ENCODE data around the gene ELMO1.

The ELMO1 gene

DNA sequence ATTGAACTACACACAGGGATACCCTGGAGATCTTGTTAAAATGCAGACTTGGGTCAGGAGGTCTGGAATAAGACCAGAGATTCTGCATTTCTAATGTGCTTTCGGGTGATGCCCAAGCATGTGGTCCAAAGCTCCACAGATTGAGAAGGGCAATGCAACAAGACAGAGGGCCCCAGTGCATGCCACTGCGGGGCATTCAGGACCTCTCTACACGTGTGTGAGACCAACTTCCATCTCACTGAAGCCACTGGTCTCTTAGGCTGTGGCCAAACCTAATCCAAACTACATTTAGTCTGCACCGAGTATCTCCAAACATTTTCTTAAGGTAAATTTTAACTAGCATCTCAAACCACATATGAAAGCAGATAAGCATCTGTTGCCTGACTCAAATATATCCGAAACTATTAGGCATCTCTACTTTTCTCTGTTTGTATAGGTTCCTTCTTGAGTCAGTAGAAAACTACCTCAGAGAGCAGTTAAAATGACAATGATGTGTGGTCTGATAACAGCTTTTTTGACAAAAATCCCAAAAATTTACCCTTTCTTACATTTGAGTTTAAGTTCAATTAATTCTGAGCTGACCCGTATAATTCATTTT is 107.5 kb downstream of the ELMO1 start:
- no peak for DNase-seq

DNA sequence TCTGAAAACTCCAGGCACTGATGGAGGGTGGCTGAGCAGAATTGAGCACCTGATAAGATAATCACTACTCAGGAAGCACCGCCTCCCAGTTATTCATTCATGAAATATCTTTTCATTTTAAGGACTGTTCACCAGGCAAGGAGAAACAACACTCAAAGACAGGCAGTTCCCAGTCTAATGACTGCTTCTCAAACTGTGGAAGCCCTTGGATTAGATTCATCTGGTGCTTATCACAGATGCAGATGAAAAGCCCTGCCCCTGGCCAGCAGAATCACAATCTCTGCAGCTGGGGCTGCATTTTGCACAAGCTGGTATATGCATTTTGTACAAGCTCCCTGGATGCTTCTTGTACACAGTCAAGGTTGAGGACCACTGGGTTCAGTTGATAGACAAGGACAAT is 109.7 kb downstream of the ELMO1 start:
- DNase-seq: no peak

DNA sequence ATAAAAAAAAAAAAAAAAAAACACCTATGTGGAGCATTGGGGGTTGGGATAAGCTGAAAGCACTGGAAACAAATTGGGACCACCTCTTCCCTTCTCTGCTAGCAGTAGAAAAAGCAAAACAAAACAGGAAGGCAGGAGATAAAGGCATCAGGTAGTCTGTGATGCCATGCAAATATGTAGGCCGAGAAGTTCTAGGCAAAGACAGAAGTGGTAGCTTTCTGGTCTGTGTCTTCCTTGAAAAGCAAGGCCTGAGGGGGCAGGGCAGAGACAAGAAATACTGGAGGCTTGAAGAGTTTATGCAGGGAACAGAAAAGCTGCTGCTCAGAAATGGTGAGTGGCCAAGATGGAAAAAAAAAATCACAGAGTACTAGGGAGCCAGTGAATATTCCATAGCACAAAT is 111.1 kb downstream of the ELMO1 start:
- no peak for DNase-seq

DNA sequence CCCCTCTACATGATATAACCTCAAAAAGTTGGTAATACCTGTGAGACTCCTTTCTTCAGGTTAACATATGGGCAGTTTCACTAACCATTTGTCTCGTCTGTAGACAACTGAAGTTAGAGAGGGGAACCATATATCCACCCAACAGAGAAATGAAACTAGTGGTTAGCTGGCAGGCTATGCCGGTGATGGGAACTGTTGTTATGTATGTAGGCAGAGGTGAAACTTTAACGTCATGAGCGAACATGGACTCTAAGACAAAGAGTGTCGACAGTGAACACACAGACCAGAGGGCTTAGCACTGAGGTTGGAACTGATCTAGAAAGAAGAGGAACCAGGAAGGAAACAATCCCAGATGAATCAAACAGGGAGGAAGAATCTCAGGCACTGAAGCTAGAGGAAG is 112.4 kb downstream of the ELMO1 start:
- no peak for DNase-seq

DNA sequence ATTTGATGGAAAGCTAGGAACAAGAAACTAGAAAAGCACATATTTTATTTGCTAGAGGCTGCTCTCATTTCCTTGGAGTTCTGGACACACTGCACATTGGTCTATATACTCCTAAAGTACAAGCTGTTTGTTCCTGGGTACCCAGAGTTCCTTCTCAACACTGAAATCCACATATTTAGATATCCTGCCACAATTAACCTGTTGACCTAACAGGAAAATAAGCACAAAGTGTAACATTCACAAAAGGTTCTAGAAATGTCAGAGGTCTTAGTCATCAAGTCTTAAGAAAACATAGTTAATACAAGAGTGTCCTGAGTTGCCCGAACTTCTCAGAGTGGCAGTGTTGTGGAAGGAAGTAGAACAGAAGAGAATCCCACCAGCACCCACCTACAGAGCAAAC is 115.6 kb downstream of the ELMO1 start:
- DNase-seq: no peak

DNA sequence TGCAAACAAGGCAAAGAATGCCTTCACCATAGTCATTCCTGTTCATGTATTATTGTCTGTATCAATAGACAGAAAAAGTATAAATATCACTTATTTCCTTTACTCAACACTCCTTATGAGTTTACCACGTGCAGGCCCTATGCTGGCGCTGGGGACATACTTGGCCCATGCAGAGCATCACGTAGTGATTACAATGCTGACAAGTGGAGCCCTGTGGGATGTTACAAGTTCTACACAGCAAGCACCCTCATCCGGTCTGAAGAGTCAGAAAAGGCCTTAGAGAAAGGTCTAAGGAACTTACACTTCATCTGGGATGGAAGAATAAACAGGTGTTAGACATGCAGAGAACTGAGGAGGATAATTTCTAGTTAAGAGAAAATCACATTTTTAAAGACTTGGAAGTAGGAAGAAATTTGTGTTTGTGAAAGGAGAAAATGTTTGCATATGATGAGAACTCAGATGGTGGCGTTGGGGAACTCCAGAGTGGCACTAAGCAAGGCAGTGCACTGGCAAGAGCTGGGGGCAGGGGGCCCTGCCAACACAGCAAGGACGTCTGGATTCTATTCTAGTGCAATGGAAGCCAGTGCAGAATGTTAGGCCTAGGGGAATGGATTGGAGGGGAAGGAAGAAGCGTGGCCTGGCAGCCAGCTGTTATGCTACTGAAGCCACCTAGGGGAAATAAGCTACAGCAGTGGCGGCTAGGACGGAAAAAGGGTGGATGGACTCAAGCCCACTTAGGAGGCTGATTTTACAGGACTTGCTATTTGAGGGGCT is 116.2 kb downstream of the ELMO1 start:
- DNase-seq: no peak

DNA sequence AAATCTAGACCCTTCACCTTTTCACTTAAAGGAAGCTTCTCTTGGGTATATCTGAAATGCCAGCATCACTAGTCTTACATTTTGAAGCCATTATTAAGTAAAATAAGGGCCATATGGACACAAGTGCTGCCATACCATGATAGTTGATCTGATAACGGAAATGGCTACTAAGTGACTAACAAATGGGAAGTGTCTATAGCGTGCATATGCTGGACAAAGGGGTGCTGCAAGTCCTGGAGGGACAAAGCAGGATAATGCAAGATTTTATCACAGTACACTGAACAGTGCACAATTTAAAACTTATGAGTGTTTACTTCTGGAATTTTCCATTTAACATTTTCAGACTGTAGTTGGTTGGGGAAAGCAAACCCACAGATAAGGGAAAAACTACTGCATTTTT is 117.9 kb downstream of the ELMO1 start:
- DNase-seq: no peak

DNA sequence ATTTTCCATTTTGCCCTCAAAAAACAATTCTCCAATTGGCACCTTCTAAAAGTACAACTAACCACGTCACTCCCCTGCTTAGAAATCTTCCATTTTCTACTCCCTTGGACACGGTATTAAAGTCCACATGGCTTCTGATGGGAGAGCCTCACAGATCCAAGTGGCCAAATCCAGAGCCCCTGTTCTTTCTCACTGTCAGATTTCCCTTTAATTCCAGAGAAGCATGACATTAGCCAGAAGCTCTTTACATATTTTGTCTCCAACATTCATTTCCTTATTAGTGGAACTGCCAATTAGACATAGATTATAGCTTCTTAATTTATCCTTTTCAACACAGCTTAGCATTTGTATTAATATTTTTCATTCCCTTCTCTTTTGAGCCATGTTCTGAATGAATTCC is 118.7 kb downstream of the ELMO1 start:
- no peak for DNase-seq

DNA sequence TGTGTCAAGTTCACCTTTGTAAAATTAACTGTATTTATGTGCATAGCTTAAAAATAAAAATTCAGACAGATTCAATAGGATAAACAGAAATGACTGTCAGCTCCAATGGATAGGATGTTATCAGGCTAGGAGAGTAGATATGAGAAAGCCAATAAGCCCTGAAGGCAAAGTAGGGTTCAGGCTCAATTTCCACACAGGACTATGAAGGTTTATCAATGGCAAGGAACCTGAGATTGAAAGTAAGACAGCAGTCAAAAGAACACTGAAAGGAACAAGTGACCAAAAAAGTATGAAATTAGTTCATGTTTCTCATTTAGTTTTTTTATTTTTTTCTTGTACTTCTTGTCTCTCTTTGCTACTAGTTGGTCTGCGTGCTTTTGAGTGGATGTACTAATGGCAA is 121.4 kb downstream of the ELMO1 start:
- no peak for DNase-seq

DNA sequence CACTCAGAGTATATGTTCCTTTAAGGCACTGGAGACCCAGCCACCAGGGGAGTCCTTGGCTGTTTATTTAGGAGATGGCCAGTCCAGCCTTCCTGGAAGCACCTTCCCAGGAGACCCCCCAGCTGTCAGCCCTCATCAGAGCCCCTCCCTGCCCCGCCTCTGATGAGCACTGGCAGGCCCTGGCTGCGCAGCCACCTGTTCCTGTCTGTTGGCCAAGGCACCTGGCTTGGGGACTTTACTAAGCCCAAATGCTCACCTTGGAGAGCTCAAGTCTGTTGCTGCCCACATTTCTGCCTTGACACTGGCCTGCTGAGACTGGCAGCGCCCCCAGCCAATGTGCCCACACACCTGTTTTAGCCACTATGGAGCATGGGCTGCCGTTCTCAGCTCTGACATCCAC is 124.7 kb downstream of the ELMO1 start:
- no peak for DNase-seq

DNA sequence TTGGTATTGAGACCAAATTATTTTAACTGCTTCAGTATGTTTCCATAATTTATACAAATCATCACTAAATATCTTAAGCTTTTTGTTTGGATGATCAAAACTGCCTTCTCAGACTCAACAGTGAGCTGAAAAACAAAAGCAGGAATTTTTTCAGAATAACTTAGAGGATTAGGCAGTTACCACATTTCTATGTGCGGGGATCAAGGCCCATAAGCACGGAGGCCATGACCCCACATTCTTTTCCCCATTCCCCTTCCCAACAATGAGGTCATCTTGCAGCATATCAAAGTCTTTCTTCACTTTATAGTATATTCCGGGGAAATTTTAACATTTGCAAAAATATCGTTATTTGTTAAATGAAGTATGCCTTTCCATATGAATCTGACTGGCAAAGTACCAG is 125.8 kb downstream of the ELMO1 start:
- DNase-seq: no peak

DNA sequence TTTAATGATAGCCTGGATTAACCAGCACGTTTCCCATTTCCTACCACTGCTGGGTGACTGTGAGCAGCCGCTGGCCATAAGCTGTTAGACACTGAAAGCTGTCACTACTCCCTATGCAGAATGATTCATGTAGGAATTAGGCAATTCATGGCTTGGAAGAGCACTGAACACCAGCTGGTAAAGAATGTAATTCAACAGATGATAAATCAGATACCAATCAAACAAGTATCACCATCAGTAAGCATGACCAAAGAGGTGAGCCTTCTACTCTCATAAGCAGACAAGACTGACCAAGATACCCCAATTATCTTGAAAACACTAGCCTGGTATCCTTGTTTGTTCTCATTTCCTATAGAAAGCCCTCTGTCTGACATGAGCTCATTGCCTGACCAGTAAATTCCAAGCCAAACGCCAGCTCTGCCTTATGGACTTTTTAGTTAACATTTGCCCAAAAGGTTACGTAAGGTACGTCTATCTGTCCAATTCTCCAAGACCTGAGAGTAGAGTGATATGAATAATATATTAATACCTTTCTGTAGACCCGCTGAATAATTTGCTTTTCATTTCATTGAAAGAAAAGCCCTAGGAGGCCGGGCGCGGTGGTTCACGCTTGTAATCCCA is 127.7 kb downstream of the ELMO1 start:
- DNase-seq: peak in 1 of 2 experiments; percentile 34

DNA sequence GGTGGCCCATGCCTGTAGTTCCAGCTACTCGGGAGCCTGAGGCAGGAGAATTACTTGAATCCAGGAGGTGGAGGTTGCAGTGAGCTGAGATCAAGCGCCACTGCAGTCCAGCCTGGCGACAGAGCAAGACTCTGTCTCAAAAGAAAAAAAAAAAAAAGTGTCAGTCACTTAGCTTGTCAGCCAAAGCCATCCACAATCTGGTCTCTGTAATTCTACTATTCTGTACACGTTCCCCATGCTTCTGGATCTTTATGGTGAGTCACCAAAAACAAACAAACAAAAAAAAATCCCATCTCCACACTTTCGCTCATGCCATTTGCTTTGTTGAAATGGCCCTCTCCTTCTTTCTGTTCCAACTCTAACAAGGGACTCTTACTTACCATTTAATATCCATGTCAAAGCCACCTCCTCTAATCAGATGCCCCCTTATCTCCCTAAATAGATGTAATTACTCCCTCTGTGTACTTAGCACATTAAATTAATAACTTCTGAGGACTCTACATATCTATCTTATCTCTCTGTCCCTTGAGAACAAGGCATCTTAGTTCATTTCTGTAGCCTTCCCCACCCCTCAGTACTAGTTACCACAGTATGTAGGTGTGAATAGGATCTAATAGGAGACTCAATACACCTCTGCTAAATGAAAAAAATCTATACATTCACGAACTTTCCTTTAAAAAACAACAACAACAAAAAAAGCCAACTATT is 128.4 kb downstream of the ELMO1 start:
- DNase-seq: peak in 1 of 2 experiments; percentile 40

DNA sequence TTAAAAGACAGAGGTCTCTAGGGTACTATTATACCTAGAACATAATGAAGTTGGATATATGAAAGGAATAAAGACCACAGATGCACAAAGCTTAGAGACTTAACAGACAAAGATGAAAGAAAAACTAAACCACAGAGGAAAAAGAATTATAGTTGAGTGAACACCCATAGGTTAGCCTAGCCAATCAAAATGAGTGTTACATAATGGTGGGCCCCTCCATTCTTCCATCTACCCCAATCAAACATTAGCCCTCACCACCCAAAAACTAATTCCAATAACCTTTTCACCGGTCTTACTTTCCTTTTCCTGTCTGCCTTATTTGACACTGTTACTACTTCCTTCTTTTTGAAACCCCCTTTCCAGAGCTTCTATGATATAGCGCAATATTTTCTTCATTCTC is 130.1 kb downstream of the ELMO1 start:
- DNase-seq: no peak

DNA sequence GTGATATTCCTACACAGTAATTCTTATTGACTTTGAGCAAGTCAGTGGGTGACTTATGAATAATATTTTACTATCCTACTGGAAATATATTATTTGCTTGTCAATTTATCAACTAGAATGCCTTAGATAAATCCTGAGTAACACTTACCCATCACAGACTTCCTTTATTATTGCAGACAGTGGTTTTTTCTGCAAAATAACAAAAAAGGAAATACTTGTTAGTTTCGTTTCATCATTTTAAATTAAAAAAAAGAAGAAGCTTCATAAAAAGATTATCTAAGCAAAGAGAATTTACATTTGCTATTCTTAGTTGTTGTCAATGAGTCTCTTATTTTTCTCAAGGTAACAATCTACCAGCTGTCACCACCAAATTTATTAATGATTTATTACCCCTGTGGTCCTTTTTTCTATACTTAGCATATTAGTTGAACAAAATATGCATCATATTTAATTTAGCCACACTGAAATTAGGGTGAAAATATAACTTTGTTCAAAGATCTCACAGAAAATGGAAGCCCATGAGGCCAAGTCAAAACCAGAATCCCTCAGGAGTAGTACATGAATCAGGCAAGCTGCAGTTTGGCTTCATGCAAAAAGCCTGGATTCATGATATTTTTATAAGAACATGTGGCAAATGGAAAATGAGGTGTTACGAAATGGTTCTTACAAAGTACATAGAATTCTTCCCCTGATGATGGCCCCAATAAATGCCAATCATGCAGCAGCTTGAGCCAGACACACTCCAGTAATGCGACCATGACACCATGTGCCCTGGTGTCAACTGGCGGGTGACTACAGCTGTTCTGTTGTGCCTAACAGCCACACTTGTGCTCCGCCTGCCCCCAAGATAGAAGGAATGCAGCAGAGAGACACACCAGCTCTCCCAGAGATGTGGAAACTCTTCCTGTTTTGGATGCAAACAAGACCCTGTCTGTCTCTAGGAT is 132.6 kb downstream of the ELMO1 start:
- no peak for DNase-seq

DNA sequence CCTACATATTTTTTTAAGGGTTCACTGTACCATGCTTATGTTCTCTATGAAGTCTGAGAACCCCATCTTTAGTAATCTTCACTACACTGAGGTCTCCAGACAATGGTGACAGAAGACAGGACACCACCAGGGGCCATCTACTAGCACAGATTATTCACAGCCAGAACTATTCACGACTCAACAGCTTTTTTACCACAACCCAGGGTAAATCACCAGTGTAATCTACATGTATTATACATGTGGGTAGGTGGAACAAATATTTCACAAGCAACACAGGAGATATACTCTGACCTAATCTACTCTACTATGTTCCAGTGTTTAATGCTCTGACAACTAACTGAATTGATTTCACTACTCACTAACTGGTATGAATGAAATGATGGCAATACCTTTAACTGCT is 136.1 kb downstream of the ELMO1 start:
- no peak for DNase-seq

DNA sequence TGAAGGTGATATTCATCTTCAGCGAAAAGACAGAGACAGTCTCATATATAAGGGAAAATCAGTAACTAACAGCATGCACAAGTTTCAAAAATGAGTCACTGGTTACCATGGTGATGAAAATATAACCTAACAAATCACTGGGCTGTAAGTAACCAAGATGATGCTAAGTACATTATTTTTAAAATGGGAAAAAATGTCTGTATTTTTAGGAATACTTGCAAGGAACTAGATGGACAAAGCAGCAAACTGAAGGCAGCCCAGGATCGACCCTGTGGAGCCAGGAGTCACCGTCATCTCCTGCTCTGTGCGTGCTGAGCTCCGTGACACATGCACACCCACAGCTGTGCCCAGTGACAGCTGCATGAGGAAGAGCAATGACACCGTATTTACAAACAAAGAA is 137.3 kb downstream of the ELMO1 start:
- no peak for DNase-seq

DNA sequence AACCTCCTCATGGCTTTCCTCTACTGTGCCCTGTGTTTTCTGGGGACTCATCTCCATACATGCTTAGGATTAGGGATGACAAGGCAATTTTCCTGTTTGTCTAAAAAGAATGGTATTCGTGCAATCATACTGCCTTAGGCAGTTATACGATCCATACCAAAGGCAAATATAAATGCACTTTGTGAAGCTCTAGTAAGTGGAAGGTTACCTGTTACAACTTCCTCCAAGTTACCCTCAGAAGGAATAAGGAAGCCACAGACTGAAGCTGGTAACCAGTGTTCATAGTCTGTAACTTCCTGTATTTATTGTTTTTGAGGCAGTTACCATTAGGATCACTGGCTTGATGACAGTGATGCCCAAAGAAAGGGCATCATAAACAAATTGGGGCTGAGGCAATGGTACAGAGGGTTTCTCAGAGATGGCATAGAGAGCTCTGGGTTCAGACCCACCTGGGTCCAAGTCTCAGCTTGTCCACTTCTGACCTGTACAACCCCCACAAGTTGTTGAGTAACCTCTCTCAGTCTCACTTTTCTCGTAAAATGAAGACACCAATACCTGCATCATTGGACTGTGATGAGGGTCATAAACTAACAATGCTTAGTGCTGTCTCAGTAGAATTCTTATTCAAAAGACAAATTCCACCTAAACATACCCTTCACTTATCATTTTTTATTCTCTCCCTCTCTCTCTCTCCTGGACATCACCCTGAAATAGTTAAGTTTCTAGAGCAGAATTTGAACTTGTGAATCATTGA is 138.2 kb downstream of the ELMO1 start:
- DNase-seq: no peak

DNA sequence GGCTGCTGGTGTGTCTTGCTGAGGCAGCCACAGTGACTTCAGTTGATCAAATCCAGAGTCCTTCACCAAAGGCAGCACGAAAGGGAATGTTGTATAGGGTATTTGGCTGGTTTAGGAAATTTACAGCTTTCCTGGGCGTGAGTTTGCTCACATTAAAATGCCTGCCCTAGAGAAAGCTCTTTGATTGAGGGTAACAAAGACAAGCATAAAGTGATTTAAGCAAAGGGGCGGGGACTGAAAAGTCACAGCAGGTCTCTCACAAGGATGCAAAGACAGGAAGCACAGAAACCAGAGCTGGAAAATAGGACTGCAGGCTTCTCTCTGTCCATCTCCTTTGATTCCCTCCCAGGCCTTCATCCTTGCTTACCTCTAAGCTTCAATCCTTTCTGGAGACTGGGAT is 139.2 kb downstream of the ELMO1 start:
- no peak for DNase-seq

DNA sequence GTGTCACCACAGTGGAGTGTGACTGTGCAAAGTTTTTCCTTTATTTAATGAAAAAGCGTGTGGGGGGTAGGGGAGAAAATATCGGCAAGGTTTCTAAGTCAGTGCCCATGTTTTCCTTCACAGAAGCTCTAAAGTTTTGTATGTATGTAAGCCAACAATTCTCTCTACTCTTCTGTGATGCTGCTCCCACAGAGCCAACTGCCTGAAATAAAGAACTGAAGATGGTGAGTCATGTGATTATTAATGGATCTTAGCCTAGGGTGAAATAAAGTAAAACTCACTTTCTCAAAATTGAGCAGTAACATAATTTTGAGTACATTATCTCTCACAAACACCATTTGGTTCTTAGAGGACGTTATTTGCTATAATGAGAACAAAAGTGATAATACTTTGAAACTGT is 143.7 kb downstream of the ELMO1 start:
- DNase-seq: no peak

DNA sequence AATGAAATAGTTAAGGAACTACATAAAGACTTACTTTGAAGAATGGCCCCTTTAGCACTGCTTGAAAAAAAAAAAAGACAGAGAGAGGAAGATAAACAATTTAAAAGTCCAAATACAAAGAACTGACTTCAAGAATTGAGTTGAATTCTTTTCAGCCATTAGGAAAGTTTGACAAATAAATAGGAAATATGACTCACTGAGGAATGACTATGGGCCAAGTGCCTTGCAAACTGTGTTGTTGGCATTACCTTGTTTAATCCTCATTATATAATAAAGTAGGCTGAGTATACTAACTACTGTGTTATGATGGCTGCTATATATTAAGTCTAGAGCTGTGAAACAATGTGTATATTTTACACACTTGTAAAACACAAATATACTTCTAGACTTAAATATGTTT is 151.1 kb downstream of the ELMO1 start:
- DNase-seq: no peak

DNA sequence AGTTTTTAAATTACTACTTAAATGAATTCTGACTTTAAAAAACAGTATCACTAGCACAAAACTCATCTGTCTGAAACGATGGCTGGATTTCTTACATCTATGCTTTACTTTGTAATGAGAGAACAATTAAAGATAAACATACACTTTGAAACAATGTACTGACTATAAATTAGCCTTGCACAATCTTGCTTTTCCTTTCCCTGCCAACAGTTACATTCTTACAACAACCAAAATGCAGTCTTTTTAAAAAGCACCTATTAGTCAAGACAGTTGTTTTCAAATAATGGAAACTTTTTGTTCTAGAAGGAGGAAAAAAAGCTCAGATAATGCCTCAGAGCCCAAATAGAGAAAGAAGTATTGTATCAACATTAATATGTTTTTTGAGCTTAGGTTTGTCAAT is 153.3 kb downstream of the ELMO1 start:
- DNase-seq: no peak

Data from NCI-H446 (cell line).